Astrocyte (in vitro differentiated cells and primary cell): ENCODE data around the gene FTO. TPM values are rescaled to one million over a fixed set of nuclear protein-coding genes. Genes with fewer than 3 reads are reported as not detected.

Experiments
- DNase-seq: peaks from one replicate; pipeline ENCODE4 v3.0.0-alpha.2; 2010; ENCODE audit warnings: low read depth
- FAIRE-seq: peaks from 2 replicates; lab custom pipeline; 2011; peaks lifted over from hg19 to GRCh38; lab: Jason Lieb, UNC
- H2AFZ ChIP-seq: 2 replicates; pipeline ENCODE4 v1.6.0; 2012; ENCODE audit warnings: low read depth, low read length, inconsistent platforms
- H3K27ac ChIP-seq: 2 replicates; pipeline ENCODE4 v1.5.1; 2011; ENCODE audit warnings: low read depth, low read length, inconsistent platforms
- H3K27me3 ChIP-seq: 2 replicates; pipeline ENCODE4 v1.6.0; 2011; ENCODE audit warnings: low read length, inconsistent platforms; ENCODE audit not compliant: insufficient read depth
- H3K36me3 ChIP-seq: 2 replicates; pipeline ENCODE4 v1.5.1; 2011; ENCODE audit warnings: low read length, inconsistent platforms; ENCODE audit not compliant: insufficient read depth
- H3K4me1 ChIP-seq: 2 replicates; pipeline ENCODE4 v1.5.1; 2011; ENCODE audit warnings: low read length, inconsistent platforms; ENCODE audit not compliant: insufficient read depth
- H3K4me2 ChIP-seq: 2 replicates; pipeline ENCODE4 v1.6.0; 2012; ENCODE audit warnings: low read length, inconsistent platforms
- H3K4me3 ChIP-seq: 2 replicates; pipeline ENCODE4 v1.5.1; 2011; ENCODE audit warnings: low read depth, mild to moderate bottlenecking, low read length, inconsistent platforms; ENCODE audit not compliant: insufficient read depth
- H3K79me2 ChIP-seq: 2 replicates; pipeline ENCODE4 v1.6.0; 2012; ENCODE audit warnings: mild to moderate bottlenecking, low read length, inconsistent platforms; ENCODE audit not compliant: insufficient read depth
- H3K9ac ChIP-seq: 2 replicates; pipeline ENCODE4 v1.6.0; 2012; ENCODE audit warnings: mild to moderate bottlenecking, low read length, inconsistent platforms
- H3K9me3 ChIP-seq: 2 replicates; pipeline ENCODE4 v1.5.1; 2012; ENCODE audit warnings: low read depth, mild to moderate bottlenecking, low read length, inconsistent platforms; ENCODE audit not compliant: insufficient read depth
- H4K20me1 ChIP-seq: 2 replicates; pipeline ENCODE4 v1.6.0; 2012; ENCODE audit warnings: low read length, inconsistent platforms; ENCODE audit not compliant: insufficient read depth
- H3K27ac Mint-ChIP-seq: one replicate; pipeline ENCODE4 v1.8.0; 2021; ENCODE audit warnings: mild to moderate bottlenecking, mixed read lengths; ENCODE audit not compliant: unreplicated experiment
- H3K27me3 Mint-ChIP-seq: one replicate; pipeline ENCODE4 v1.8.0; 2021; ENCODE audit warnings: low read depth, mixed read lengths; ENCODE audit not compliant: unreplicated experiment
- H3K36me3 Mint-ChIP-seq: one replicate; pipeline ENCODE4 v1.8.0; 2021; ENCODE audit warnings: low read depth, mixed read lengths; ENCODE audit not compliant: unreplicated experiment
- H3K4me1 Mint-ChIP-seq: one replicate; pipeline ENCODE4 v1.8.0; 2021; ENCODE audit warnings: low read depth, mixed read lengths; ENCODE audit not compliant: unreplicated experiment
- H3K4me3 Mint-ChIP-seq: one replicate; pipeline ENCODE4 v1.8.0; 2021; ENCODE audit warnings: mild to moderate bottlenecking, moderate library complexity, mixed read lengths; ENCODE audit not compliant: unreplicated experiment
- H3K9me3 Mint-ChIP-seq: one replicate; pipeline ENCODE4 v1.8.0; 2021; ENCODE audit warnings: mild to moderate bottlenecking, mixed read lengths; ENCODE audit not compliant: unreplicated experiment
- CTCF ChIP-seq: IDR thresholded peaks from 2 replicates; pipeline ENCODE4 v1.5.1; 2011; ENCODE audit warnings: low read depth, mild to moderate bottlenecking, inconsistent platforms, low read length, moderate library complexity; ENCODE audit not compliant: insufficient read depth
- EZH2 ChIP-seq: IDR thresholded peaks from 2 replicates; pipeline ENCODE4 v1.6.1; 2012; ENCODE audit warnings: mild to moderate bottlenecking, low read length, inconsistent platforms; ENCODE audit not compliant: insufficient read depth
- total RNA-seq: library from RNA; stranded (reverse); gene quantifications from 2 replicates; pipeline ENCODE4 v1.2.1, GENCODE V29; 2021

Gene FTO
- total RNA-seq, 1 donor from 2014 or later, result 73.1 TPM

- peaks cover 5% of the 10 kb centered on the region for H3K27me3 Mint-ChIP-seq
- Histone ChIP-seq H3K79me2 (no peaks in the 10 kb centered on the region), H3K4me3 (no peak overlapping the region), H2AFZ (no peak overlapping the region), H3K4me1 (no peaks in the 10 kb centered on the region), H3K4me2 (no peak overlapping the region), H3K27me3 (peaks cover 16% of the 10 kb centered on the region), H3K9ac (no peak overlapping the region), H3K36me3 (no peaks in the 10 kb centered on the region), H4K20me1 (no peaks in the 10 kb centered on the region), H3K9me3 (no peaks in the 10 kb centered on the region), H3K27ac (no peak overlapping the region)
- H3K36me3 Mint-ChIP-seq, result no peaks in the 10 kb centered on the region
- FAIRE-seq, result no peak
- TF ChIP-seq CTCF (no peak), EZH2 (no peak)
- H3K4me3 Mint-ChIP-seq, result no peak overlapping the region
- DNase-seq, result no peak
- H3K9me3 Mint-ChIP-seq, result no peaks in the 10 kb centered on the region
- no peak overlapping the region for H3K27ac Mint-ChIP-seq
- no peaks in the 10 kb centered on the region for H3K4me1 Mint-ChIP-seq
Measured at GRCh38 chr16:54185045-54185444, 481.1 kb downstream of the FTO start.

GRCh38 chr16:54191163-54191562, 487.2 kb downstream of the FTO start:
- Histone ChIP-seq H3K4me2 (no peak overlapping the region), H3K36me3 (no peaks in the 10 kb centered on the region), H2AFZ (no peak overlapping the region), H3K79me2 (no peaks in the 10 kb centered on the region), H3K9ac (no peak overlapping the region), H3K27me3 (peaks cover 18% of the 10 kb centered on the region), H4K20me1 (no peaks in the 10 kb centered on the region), H3K4me3 (no peak overlapping the region), H3K27ac (no peak overlapping the region), H3K9me3 (no peaks in the 10 kb centered on the region), H3K4me1 (peaks cover 9% of the 10 kb centered on the region)
- H3K36me3 Mint-ChIP-seq, result no peaks in the 10 kb centered on the region
- H3K27me3 Mint-ChIP-seq, result peaks cover 5% of the 10 kb centered on the region
- peaks cover 10% of the 10 kb centered on the region for H3K9me3 Mint-ChIP-seq
- no peaks in the 10 kb centered on the region for H3K4me1 Mint-ChIP-seq
- H3K27ac Mint-ChIP-seq, result no peak overlapping the region
- no peak for FAIRE-seq
- TF ChIP-seq CTCF (no peak), EZH2 (no peak)
- no peak for DNase-seq
- H3K4me3 Mint-ChIP-seq, result no peak overlapping the region

- DNase-seq, result no peak
- H2AFZ ChIP-seq, result no peak overlapping the region
- Mint-ChIP-seq H3K9me3 (peaks cover 11% of the 10 kb centered on the region), H3K4me1 (no peaks in the 10 kb centered on the region), H3K4me3 (no peak overlapping the region), H3K27me3 (peaks cover 8% of the 10 kb centered on the region), H3K27ac (no peak overlapping the region), H3K36me3 (no peaks in the 10 kb centered on the region)
- H3K9ac ChIP-seq, result no peak overlapping the region
- no peak overlapping the region for H3K4me2 ChIP-seq
- no peaks in the 10 kb centered on the region for H4K20me1 ChIP-seq
- no peaks in the 10 kb centered on the region for H3K9me3 ChIP-seq
- H3K4me3 ChIP-seq, result no peak overlapping the region
- H3K79me2 ChIP-seq, result no peaks in the 10 kb centered on the region
- H3K27me3 ChIP-seq, result peaks cover 18% of the 10 kb centered on the region
- FAIRE-seq, result no peak
- peaks cover 9% of the 10 kb centered on the region for H3K4me1 ChIP-seq
- no peak overlapping the region for H3K27ac ChIP-seq
- no peak for TF ChIP-seq EZH2
- no peak for TF ChIP-seq CTCF
- no peaks in the 10 kb centered on the region for H3K36me3 ChIP-seq
Measured at GRCh38 chr16:54191592-54191991, 487.6 kb downstream of the FTO start.
